IMR-90 (cell line): ENCODE data around the gene IGF2BP3. TPM values are rescaled to one million over a fixed set of nuclear protein-coding genes. Genes with fewer than 3 reads are reported as not detected.

Source experiments
- ATAC-seq: fragments of 200-7000 bp; cut with Tn5 transposase; 2 replicates; pipeline ENCODE4 v1.9.1; 2020; ENCODE audit warnings: low read depth, mild to moderate bottlenecking, moderate library complexity
- BruUV-seq: library from RNA; stranded (reverse); fragments of 400-500 nt; replicated peaks from 2 replicates; lab custom pipeline; 2021; lab: Mats Ljungman, UMichigan
- CTCF ChIA-PET: fragments of 300-600 bp; formaldehyde crosslinking; extraction: SDS; loops from one replicate; lab custom pipeline; 2021; ENCODE audit warnings: antibody characterized with exemption; lab: Yijun Ruan, JAX
- POLR2A ChIA-PET: fragments of 300-600 bp; sonication (Branson Sonifier 250); formaldehyde crosslinking; loops from one replicate; lab custom pipeline; 2022; ENCODE audit warnings: antibody characterized with exemption; ENCODE audit not compliant: unreplicated experiment; lab: Charles Lee
- DNase-seq: peaks from one replicate; pipeline ENCODE4 v3.0.0; 2013
- H2AFZ ChIP-seq: replicated peaks from 2 replicates; pipeline ENCODE3; 2013; ENCODE audit warnings: low read length, mild to moderate bottlenecking; ENCODE audit not compliant: poor library complexity
- H2AK5ac ChIP-seq: 2 replicates; pipeline ENCODE4 v1.6.1; 2013; ENCODE audit warnings: low read depth, low read length, inconsistent platforms
- H2AK9ac ChIP-seq: replicated peaks from 2 replicates; pipeline ENCODE3; 2013; ENCODE audit warnings: mild to moderate bottlenecking, low read depth, low read length, moderate library complexity; ENCODE audit not compliant: poor library complexity
- H2BK120ac ChIP-seq: 2 replicates; pipeline ENCODE4 v1.6.1; 2013; ENCODE audit warnings: low read depth, low read length, inconsistent platforms
- H2BK15ac ChIP-seq: 3 replicates; pipeline ENCODE4 v1.6.1; 2013; ENCODE audit warnings: low read depth, low read length, inconsistent platforms
- H2BK20ac ChIP-seq: 2 replicates; pipeline ENCODE4 v1.6.1; 2013; ENCODE audit warnings: low read depth, mild to moderate bottlenecking, inconsistent platforms, low read length, moderate library complexity
- H2BK5ac ChIP-seq: 2 replicates; pipeline ENCODE4 v1.6.1; 2013; ENCODE audit warnings: mild to moderate bottlenecking, low read depth, low read length, inconsistent platforms; ENCODE audit not compliant: poor library complexity, severe bottlenecking
- H3K14ac ChIP-seq: replicated peaks from 2 replicates; pipeline ENCODE4 v1.6.1; 2013; ENCODE audit warnings: low read depth, low read length, inconsistent platforms
- H3K18ac ChIP-seq: 2 replicates; pipeline ENCODE4 v1.6.1; 2013; ENCODE audit warnings: low read depth, low read length, control low read depth
- H3K23ac ChIP-seq: 2 replicates; pipeline ENCODE4 v1.6.1; 2013; ENCODE audit warnings: low read depth, low read length, inconsistent platforms
- H3K27ac ChIP-seq: 2 replicates; pipeline ENCODE4 v1.5.1; 2013; ENCODE audit warnings: mild to moderate bottlenecking, control low read depth, low read length; ENCODE audit not compliant: insufficient read depth
- H3K27me3 ChIP-seq: 2 replicates; pipeline ENCODE4 v1.6.1; 2013; ENCODE audit warnings: low read length; ENCODE audit not compliant: control insufficient read depth, insufficient read depth
- H3K36me3 ChIP-seq: 2 replicates; pipeline ENCODE4 v1.6.1; 2013; ENCODE audit warnings: low read length, mixed read lengths; ENCODE audit not compliant: control insufficient read depth, insufficient read depth
- H3K4ac ChIP-seq: 2 replicates; pipeline ENCODE4 v1.6.1; 2013; ENCODE audit warnings: low read depth, low read length, inconsistent platforms
- H3K4me1 ChIP-seq: 2 replicates; pipeline ENCODE4 v1.6.1; 2013; ENCODE audit warnings: low read length, mixed read lengths; ENCODE audit not compliant: control insufficient read depth, insufficient read depth
- H3K4me2 ChIP-seq: 2 replicates; pipeline ENCODE4 v1.6.1; 2013; ENCODE audit warnings: low read depth, mild to moderate bottlenecking, control low read depth, low read length, moderate library complexity
- H3K4me3 ChIP-seq: 2 replicates; pipeline ENCODE4 v1.5.1; 2013; ENCODE audit warnings: low read depth, mild to moderate bottlenecking, control low read depth, low read length, moderate library complexity; ENCODE audit not compliant: insufficient read depth
- H3K56ac ChIP-seq: 2 replicates; pipeline ENCODE4 v1.6.1; 2013; ENCODE audit warnings: low read length, inconsistent platforms; ENCODE audit not compliant: insufficient read depth; ENCODE audit errors: extremely low read depth
- H3K79me1 ChIP-seq, 2 experiments: 2 replicates each; pipeline ENCODE4 v1.6.1; 2013; ENCODE audit warnings: low read length in 2 of 2, inconsistent platforms in 1 of 2, low read depth in 1 of 2
- H3K9ac ChIP-seq: 2 replicates; pipeline ENCODE4 v1.6.1; 2013; ENCODE audit warnings: low read depth, low read length, control low read depth
- H3K9me1 ChIP-seq: 2 replicates; pipeline ENCODE4 v1.6.1; 2013; ENCODE audit warnings: low read length, inconsistent platforms; ENCODE audit not compliant: insufficient read depth
- H3K9me3 ChIP-seq: 2 replicates; pipeline ENCODE4 v1.6.1; 2013; ENCODE audit warnings: low read length; ENCODE audit not compliant: control insufficient read depth, insufficient read depth
- H4K20me1 ChIP-seq: 2 replicates; pipeline ENCODE4 v1.6.1; 2013; ENCODE audit warnings: low read length, inconsistent platforms; ENCODE audit not compliant: insufficient read depth
- H4K5ac ChIP-seq: 2 replicates; pipeline ENCODE4 v1.6.1; 2013; ENCODE audit warnings: mild to moderate bottlenecking, low read depth, low read length, control low read depth
- H4K8ac ChIP-seq, 2 experiments: 2 replicates each; pipeline ENCODE4 v1.6.1; 2013; ENCODE audit warnings: low read depth in 2 of 2, low read length in 2 of 2, control low read depth in 1 of 2, inconsistent platforms in 1 of 2
- H4K91ac ChIP-seq: 2 replicates; pipeline ENCODE4 v1.6.1; 2013; ENCODE audit warnings: low read depth, low read length, inconsistent platforms; ENCODE audit not compliant: insufficient read depth
- ELK1 ChIP-seq: fragments of 150-350 bp; IDR thresholded peaks from 2 replicates; pipeline ENCODE4 v1.6.1; 2016; ENCODE audit warnings: low read depth, mild to moderate bottlenecking, low read length, moderate library complexity, borderline replicate concordance
- WGBS, 2 experiments: methylation state at CpG; one replicate each; pipeline versions ENCODE4 v1.1.5 to v1.1.7; 2013; ENCODE audit warnings: missing lambda C conversion rate in 2 of 2; ENCODE audit not compliant: insufficient read length in 1 of 2; ENCODE audit errors: extremely low coverage in 2 of 2; 5-methylcytosine and 5-hydroxymethylcytosine counted together
- dilution Hi-C: fragments of 300-500 bp; cut with HindIII; formaldehyde crosslinking; loops from one replicate; pipeline ENCODE4 v1.14.3; 2018; ENCODE audit warnings: low sequenced_read_pairs; ENCODE audit not compliant: unreplicated experiment
- in situ Hi-C: fragments of 300-500 bp; cut with MboI; formaldehyde crosslinking; loops from 3 replicates; pipeline ENCODE4 v1.14.3; 2019; ENCODE audit warnings: low sequenced_read_pairs, inconsistent platforms, mixed read lengths
- intact Hi-C: fragments of 100-400 bp; cut with micrococcal nuclease; formaldehyde crosslinking; loops from 2 replicates; pipeline ENCODE4 v1.10.0; 2022
- polyA plus RNA-seq, 3 experiments: library from polyadenylated mRNA; depleted of rRNA; stranded (reverse); fragments of >200 nt; gene quantifications; 2 replicates each; pipeline ENCODE4 v1.2.3, GENCODE V29; 2012; ENCODE audit warnings: low replicate concordance in 1 of 3
- total RNA-seq: library from RNA; depleted of rRNA; stranded (reverse); fragments of >200 nt; gene quantifications from 2 replicates; pipeline ENCODE4 v1.2.3, GENCODE V29; 2012

IGF2BP3 gene
- total and polyA plus RNA-seq, 2 of the 4 experiments (the other 2 are of a cell fraction) = 50.9 to 59.3 TPM

- Histone ChIP-seq H2BK120ac (no peak overlapping the region), H2AK5ac (no peak overlapping the region), H3K27me3 (no peaks in the 10 kb centered on the region), H3K4me2 (0 out of 2 replicates have a peak overlapping the region, but pooled peaks have one; percentile 14), H2BK5ac (no peak overlapping the region), H3K14ac (no peak overlapping the region), H3K9me1 (peaks cover 5% of the 10 kb centered on the region), H3K9me3 (peaks cover 5% of the 10 kb centered on the region), H3K4me3 (no peak overlapping the region), H2BK15ac (no peak overlapping the region), H3K79me1 (peaks cover 19 to 55% of the 10 kb centered on the region in 2 experiments), H2BK20ac (no peak overlapping the region), H3K4ac (no peak overlapping the region), H4K20me1 (peaks cover 6% of the 10 kb centered on the region; the same call in 1 of the 2 replicates), H4K91ac (no peak overlapping the region), H3K36me3 (peaks cover 21% of the 10 kb centered on the region), H2AK9ac (no peak overlapping the region), H3K18ac (0 out of 2 replicates have a peak overlapping the region, but pooled peaks have one; percentile 1), H3K9ac (no peak overlapping the region), H2AFZ (no peak overlapping the region), H3K27ac (no peak overlapping the region), H3K4me1 (peaks cover 22% of the 10 kb centered on the region), H3K23ac (no peak overlapping the region), H3K56ac (no peak overlapping the region), H4K5ac (no peak overlapping the region), H4K8ac (0 out of 4 replicates have a peak overlapping the region, but pooled peaks of 1 of the 2 experiments have one; percentile 0)
- in situ Hi-C loops (no loop called here), dilution Hi-C loops (no loop called here), intact Hi-C loops (no loop called here)
- no peak for ATAC-seq
- CTCF ChIA-PET = no interaction called here
- no peak for TF ChIP-seq ELK1
- WGBS, 2 experiments = no CpG with 5 or more reads among the region's 2 CpGs
- POLR2A ChIA-PET = no interaction called here
- DNase-seq = no peak
- BruUV-seq = no TSS peak
Measured at GRCh38 chr7:23338863-23339262, 131.4 kb downstream of the IGF2BP3 start.
